SIG-M5 (cell line): ENCODE data around the gene KIF1C.
"Not testable (repeated sequence)": the region's sequence is repeated elsewhere in the genome, so short reads cannot be mapped to it uniquely, and the experiment has no call there.

Experiments used
- DNase-seq: peaks from one replicate; lab custom pipeline; 2025; lab: John Stamatoyannopoulos, UW

Gene KIF1C

DNA sequence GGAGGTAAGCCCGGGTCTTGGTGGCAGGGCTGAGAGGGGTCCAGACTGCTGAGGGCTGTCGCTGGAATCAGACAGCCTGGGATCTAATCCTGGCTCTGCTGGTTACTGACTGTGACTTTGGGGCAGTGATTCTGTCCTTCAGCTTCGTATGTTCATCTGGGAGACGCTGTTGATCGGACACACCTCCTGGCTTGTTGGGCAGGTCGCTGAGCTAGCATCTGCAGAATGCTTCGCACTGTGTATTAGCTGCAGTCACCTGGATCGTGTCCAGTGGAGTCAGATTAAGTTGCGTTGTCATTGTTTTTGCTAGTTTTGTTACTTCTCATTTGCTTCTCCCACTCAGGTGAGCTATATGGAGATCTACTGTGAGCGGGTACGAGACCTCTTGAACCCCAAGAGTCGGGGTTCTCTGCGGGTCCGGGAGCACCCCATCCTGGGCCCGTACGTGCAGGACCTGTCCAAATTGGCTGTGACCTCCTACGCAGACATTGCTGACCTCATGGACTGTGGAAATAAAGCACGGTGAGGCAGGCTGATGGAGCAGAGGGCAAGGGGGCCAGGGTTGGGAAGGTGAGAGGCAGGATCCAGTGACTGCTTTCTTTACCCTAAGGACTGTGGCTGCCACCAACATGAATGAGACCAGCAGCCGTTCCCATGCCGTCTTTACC, 4.5 kb downstream of the KIF1C start:
- no peak for DNase-seq

DNA sequence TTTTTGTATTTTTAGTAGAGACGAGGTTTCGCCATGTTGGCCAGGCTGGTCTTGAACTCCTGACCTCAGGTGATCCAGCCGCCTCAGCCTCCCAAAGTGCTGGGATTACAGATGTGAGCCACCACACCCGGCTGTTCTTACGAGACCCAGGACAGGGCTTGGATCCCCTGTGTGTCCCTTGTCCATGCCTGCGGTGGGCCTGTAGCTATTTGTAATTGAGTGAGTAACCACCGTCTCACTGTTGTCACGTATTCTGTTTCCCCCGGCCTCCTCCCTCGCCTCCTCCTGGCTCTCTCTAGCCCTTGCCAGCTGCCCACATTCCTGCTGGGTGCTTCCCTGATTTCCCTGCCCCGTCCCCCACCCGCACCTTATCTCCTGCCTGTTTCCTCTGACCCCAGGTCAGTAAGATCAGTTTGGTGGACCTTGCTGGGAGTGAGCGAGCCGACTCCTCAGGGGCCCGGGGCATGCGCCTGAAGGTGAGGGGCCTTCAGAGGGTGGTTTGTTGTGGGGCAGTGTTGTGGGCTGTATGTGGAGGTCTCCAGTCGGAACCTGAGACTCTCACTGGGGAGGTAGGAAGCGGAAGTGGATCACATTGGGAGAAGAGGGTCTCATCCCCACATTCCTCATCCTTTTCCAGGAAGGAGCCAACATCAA, 5.6 kb downstream of the KIF1C start:
- DNase-seq: no peak

DNA sequence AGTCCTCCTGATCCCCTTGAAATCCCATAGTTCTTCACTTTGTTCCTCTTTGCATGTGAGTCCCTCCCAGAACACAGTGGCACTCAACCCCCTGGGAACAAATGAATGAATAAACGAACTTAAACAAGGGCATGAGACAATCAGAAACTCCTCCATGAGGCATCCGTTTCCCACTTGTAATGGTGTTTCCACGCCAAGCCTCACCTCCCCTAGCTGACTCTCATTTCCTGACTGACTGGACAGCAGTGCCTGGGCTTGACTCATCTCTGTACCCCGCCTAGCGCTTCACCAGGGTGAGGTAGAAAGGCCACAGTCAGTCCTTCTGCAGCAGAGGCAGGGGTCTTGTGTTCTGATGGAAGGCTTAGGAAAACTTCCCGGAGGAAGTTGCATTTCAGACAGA, 14.2 kb downstream of the KIF1C start:
- no peak for DNase-seq

DNA sequence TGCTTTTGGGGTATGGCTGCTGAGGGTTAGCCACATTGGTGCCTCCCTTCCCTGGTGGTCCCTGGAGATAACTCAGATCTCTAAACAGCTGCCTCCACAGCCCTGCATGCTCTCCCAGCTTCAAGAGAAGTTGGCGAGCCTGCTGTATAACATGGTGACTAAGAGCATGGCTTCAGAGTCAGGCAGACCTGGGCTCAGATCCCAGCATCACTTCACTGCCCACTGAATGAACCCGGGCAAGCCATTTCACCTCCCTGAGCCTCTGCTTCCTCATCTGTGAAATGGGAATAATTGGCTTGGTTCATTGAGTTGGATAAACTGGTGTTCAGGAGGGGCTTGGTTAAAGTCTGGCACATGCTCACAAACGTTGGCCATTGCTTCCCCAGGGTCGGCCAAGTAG, 16.6 kb downstream of the KIF1C start:
- DNase-seq: no peak

DNA sequence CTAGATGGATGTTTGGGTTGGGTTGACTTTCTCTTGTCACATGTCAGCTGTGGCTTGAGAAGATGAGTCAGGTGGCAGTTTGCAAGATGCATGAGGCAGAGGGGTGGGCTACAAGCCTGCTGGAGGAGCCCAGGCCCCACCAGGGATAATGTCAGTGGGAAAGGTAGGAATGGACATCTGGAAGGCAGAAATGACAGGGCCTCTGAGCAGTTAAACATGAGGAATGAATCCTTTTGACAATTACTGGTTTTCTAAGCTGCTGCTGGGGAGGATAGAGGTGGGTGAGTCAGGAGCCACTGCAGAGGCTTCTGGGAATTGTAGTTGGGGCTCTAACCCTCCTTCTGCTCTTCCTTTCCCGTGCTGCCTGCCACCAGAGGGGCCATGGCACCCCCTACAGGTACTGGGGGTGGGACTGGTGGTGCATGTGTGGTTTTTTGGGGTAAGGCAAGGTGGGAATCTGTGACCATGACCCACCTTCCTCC, 21.8 kb downstream of the KIF1C start:
- no peak for DNase-seq

DNA sequence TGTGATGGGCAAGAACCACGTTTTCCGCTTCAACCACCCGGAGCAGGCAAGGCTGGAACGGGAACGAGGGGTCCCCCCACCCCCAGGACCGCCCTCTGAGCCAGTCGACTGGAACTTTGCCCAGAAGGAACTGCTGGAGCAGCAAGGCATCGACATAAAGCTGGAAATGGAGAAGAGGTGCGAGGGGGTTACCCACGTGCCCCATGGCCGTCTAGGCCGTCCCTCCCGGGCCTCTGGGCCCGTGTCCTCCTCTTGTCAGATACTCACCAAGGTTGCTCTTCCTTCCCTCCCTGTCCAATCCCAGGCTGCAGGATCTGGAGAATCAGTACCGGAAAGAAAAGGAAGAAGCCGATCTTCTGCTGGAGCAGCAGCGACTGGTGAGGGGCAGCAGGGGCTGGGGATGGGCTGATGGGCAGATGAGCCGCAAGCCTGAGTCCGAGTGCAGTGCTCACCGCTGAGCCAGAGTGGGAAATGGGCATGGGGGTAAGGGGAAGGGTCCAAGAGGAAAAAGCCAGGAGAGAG, 22.8 kb downstream of the KIF1C start:
- no peak for DNase-seq

DNA sequence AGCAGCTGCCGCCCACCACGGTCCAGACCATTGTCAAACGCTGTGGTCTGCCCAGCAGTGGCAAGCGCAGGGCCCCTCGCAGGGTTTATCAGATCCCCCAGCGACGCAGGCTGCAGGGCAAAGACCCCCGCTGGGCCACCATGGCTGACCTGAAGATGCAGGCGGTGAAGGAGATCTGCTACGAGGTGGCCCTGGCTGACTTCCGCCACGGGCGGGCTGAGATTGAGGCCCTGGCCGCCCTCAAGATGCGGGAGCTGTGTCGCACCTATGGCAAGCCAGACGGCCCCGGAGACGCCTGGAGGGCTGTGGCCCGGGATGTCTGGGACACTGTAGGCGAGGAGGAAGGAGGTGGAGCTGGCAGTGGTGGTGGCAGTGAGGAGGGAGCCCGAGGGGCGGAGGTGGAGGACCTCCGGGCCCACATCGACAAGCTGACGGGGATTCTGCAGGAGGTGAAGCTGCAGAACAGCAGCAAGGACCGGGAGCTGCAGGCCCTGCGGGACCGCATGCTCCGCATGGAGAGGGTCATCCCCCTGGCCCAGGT, 24.5 kb downstream of the KIF1C start:
- no peak for DNase-seq

DNA sequence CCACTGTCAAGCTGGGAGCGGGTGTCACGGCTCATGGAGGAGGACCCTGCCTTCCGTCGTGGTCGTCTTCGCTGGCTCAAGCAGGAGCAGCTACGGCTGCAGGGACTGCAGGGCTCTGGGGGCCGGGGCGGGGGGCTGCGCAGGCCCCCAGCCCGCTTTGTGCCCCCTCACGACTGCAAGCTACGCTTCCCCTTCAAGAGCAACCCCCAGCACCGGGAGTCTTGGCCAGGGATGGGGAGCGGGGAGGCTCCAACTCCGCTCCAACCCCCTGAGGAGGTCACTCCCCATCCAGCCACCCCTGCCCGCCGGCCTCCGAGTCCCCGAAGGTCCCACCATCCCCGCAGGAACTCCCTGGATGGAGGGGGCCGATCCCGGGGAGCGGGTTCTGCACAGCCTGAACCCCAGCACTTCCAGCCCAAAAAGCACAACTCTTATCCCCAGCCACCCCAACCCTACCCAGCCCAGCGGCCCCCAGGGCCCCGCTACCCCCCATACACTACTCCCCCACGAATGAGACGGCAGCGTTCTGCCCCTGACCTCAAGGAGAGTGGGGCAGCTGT, 25.9 kb downstream of the KIF1C start:
- no peak for DNase-seq

DNA sequence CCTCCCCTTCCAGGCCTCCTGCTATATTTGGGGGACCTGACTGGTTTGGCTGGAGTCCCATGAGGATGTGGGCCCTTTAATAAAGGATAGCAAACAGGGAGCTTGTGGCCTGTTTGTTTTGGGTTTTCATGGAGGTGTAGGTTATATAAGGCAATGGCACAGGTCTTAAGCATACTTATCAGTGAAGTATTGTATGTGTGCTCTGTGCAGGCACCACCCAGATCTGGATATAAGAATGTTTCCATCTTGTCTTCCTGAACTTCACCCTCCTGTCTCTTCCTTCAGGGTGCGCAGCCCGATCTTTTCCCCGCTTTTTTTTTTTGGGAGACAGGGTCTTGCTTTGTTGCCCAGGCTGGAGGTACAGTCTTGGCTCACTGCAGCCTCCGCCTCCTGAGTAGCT, 26.9 kb downstream of the KIF1C start:
- DNase-seq: no peak

DNA sequence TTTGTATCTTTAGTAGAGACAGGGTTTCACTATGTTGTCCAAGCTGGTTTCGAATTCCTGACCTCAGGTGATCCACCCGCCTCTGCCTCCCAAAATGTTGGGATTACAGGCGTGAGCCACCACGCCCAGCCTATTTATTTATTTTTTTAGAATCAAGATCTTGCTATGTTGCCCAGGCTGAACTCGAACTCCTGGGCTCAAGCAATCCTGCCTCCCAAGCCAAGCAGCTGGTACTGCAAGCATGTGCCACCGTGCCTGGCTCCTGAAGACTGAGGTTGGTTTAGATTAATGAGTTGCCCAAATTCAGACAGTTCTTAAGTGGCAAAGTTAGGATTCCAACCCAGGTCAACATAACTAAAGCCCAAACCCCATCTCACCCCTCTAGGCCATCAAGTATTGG, 29.5 kb downstream of the KIF1C start:
- no peak for DNase-seq

DNA sequence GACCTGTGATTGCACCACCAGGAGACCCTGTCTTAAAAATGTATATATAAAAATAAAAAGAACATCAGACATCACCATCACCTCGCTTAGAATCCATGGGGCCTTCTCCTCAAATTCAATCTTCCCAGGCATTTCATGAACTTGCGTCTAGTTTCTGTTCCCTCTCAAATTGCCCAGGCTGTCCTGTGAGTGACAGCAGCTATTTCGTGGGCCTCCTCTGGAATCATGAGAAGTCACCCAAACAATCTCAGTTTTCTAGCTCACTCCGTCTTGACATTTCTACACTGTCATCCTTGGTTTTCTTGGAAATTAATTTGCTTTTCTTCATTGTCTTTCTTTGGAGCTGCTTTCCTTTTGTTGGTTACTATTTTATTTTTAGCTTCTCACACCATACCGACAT, 30.2 kb downstream of the KIF1C start:
- DNase-seq: no peak

DNA sequence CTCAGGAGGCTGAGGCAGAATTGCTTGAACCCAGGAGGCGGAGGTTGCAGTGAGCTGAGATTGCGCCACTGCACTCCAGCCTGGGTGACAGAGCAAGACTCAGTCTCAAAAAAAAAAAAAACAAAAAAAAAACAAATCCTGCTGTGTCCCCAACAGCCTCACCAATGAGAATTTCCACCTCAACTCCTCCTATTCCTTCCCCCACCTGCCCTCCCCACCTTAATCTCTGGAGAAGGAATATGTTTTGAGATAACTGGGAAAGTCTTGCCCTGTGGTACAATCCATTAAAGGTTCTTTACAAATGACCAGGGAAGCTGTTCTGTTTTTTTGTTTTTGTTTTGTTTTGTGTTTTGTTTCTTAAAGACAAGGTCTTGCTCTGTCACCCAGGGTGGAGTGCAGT, 32.4 kb downstream of the KIF1C start:
- DNase-seq: not testable (repeated sequence)

DNA sequence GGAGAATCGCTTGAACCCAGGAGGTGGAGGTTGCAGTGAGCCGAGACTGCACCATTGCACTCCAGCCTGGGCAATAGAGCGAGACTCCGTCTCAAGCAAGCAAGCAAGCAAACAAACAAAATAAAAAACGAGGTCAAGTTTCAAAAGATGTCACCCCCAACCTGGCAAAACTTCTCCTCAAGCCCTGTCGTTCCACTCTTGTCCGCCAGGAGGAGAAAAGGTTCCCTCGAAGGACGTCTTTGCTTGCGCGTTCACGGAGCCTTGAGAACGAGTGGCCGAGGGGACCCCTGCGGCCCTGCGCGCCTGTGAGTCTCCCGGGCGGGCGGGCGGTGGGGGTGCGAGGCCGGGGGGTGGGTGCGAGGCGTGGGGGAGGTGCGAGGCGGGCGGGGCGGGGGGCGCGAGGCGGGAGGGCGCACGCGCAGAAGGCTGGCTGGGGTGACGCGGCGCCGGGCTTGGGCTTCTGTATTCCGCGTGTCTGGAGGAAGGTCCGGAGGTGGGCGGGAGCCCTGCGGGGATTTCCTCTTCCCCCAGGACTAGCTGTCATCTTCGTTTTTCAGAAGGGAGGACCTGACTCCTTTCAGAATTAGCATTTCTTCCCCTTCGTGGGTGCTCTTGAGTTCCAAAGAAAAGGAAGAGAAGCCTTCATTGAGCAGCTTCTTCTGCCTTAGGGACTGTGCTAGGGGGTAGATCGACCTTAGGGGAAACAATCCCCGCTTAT, 33.8 kb downstream of the KIF1C start:
- DNase-seq: no peak

DNA sequence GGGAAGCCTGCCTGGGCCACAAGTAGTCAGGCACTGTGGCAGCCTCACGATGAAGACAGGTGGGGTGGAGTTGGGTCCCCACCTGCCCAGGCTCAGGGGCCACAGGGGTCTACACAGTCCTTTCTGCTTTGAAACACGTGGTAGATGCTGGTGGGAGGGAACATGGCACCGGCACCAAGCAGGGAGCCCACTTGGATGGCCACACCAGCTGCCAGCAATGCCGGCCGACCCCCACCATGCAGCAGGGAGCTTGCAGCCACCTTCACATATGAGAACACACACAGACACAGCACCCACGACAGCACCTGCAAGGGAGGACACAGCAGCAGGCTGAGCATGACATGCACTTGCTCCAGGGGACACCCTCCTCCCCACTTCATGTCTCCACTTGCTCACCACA, 35.1 kb downstream of the KIF1C start:
- no peak for DNase-seq

DNA sequence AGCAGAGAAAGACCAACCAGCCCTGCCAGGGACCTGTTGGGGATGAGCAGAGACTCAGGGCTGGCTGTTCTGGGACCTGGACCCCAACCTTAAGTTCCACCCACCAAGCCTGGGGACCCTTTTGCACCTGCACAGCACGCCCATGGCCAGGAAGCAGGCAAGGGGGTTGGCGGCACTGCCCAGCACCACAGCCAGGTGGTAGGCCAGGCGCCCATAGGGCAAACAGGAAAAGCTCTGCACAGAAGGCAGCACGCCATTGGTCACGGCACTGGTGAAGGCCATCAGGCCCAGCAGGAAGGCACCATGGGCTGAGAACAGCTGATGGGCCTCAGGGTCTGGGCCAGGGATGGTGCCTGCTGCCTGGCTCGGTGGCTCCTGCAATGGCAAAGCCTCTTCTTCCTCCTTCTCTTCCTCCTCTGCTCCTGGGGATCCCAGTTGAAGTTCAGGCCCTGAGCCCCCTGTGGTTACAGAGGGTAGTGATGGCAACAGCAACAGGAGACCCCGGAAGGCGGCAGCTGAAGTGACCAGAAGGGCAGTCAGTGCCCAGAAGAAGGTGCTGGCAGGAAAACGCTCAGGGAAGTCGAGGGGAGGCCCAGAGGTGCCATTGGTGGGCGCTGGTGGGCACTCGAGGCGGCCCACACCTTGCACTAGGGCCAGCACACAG, 35.7 kb downstream of the KIF1C start:
- DNase-seq: no peak

DNA sequence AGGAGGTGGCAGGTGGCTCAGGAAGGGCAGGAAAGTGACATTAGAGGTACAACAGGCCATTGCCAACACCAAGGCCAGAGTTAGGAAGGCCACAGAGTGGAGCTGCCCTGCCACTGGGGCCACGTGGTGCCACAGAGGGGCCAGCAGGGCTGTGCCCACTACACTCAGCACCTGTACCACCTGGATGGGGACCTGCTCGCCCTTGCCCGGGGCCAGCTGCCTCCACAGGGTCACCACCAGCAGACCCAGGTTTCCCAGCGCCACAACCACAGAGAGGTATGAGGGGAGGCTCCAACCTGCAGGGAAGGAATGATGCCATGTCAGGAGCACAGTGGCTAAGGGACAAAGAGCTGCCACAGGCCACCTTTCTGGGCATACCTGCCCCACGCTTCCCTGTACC, 36.3 kb downstream of the KIF1C start:
- DNase-seq: no peak

DNA sequence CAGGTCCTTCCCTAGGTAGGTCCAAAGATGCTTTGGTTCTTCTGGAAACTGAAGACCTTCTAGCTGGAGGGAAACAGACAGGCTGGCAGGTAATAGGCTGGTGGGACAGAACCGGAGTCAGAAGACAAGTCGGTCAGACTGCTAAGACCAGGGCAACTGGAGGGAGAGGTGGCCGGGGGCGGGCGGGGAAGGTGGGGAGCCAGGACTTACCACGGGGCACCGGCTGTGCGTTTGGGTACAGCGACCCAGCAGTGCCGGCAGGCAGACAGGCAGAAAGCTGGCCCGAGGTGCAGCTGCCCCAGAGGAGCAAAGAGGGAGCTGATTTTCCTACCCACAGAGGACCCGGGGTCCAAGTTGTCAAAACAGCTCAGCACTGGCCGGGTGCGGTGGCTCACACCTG, 36.9 kb downstream of the KIF1C start:
- DNase-seq: no peak

DNA sequence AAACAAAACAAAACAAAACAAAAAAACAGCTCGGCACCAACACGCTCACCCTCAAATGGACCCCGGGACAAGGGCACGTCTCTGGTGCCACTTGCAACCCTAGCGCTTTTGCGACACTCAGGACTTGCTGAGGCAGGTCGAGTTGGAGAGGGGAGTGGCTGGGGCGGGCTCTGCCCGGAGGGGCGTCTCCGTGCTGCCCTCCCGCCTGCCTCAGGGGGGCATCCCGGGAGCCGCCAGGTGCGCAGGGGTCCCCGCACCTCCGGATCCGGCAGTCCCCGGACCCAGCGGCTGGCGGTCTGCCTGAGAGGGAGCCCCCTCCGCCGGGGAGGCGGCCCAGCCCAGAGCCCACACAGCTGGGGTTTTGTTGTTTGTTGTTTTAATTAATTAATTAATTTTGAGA, 37.6 kb downstream of the KIF1C start, which contains the start of gene SLC52A1:
Gene SLC52A1, minus strand, starts transcription at position 112 of the 400 bp plus-strand sequence. CDS start 820 bp downstream, outside the sequence.
- DNase-seq: no peak

DNA sequence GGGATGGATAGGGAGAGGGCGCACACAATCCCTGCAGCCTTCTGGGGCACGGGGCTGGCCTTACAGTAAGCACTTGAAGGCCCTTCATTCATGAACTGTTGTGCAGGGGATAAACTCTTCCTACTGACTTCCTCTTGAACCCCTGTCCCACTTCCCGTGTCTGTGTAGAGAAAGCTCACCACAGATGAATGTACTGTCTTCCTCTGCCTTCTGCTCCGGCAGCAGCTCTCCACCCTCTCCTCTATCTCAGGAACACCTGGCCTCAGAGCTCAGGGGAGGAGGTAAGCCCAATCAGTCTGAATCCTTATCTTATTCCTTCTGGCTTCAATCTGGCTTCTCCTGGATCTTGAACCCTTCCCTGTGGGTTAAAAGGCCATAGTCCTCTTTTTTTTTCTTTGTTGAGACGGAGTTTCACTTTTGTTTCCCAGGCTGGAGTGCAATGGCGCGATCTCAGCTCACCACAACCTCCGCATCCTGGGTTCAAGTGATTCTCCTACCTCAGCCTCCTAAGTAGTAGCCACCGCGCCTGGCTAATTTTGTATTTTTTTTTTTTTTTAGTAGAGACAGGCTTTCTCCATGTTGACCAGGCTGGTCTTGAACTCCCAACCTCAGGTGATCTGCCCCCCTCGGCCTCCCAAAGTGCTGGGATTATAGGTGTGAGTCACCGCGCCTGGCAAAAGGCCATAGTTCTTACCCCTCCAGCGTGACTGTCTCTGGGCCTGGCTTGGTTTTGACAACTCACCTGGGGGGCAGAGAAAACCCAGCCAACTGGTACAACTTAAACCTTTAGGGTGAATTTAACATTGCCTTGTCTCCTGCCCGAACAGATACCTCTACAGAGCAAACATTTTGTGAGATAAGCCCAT, 44.6 kb downstream of the KIF1C start:
- DNase-seq: no peak

DNA sequence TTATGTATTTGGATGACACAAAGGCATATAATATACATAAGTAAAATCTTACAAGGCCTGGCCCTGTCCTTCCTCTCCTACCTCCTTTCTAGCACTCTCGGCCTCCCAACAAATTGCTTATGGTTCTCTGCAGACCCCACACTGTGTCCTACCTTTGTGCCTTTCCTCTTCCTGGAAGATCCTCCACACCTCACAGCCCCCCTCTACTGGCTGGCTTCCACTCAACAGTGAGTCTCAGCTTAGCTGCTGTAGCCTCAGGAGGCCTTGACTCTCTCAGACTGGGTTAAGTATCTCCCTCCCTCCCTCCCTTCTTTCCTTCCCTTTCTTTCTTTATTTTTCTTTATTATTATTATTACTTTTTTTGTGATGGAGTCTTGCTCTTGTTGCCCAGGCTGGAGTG, 45.8 kb downstream of the KIF1C start:
- no peak for DNase-seq

DNA sequence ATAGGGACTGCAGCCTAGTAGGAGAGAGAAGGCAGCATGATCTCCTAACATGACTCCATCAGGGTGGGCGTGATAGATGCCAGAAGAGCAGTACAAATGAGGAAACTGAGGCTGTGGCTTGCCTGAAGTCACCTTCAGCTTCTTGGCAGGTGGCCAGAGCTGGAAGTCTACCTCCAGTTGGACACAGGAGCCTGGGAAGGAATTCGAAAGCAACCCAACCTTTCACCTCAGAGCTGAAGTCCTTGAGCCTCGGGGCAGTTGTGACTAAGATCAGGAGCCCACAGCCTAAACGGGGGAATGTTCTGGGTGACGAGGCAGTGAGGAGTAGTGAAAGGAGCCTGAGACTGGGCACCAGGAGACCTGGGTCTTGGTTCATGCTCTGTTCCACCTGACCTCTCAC, 46.9 kb downstream of the KIF1C start:
- no peak for DNase-seq
